H9 (cell line): ENCODE data around the gene SPAG17. TPM values are rescaled to one million over a fixed set of nuclear protein-coding genes. Genes with fewer than 3 reads are reported as not detected.

ENCODE experiments used
- DNase-seq: peaks from one replicate; pipeline ENCODE4 v3.0.0-alpha.2; 2017
- H2AFZ ChIP-seq: one replicate; pipeline ENCODE4 v1.6.1; 2013; ENCODE audit warnings: mild to moderate bottlenecking, low read length, control low read depth, moderate library complexity
- H2AK5ac ChIP-seq: 2 replicates; pipeline ENCODE4 v1.6.1; 2013; ENCODE audit warnings: low read length, control low read depth, mixed read lengths; ENCODE audit not compliant: insufficient read length
- H2BK120ac ChIP-seq: one replicate; pipeline ENCODE4 v1.6.1; 2013; ENCODE audit warnings: low read depth, mild to moderate bottlenecking, low read length, control low read depth, inconsistent platforms; ENCODE audit not compliant: poor library complexity, severe bottlenecking
- H2BK12ac ChIP-seq: 2 replicates; pipeline ENCODE4 v1.6.1; 2013; ENCODE audit warnings: low read length, control low read depth, mixed read lengths, low read depth; ENCODE audit not compliant: insufficient read length
- H2BK15ac ChIP-seq: 2 replicates; pipeline ENCODE4 v1.6.1; 2013; ENCODE audit warnings: low read depth, low read length, control low read depth
- H2BK20ac ChIP-seq: one replicate; pipeline ENCODE4 v1.6.1; 2013; ENCODE audit warnings: low read depth, mild to moderate bottlenecking, low read length, control low read depth, inconsistent platforms; ENCODE audit not compliant: poor library complexity, severe bottlenecking
- H2BK5ac ChIP-seq: 2 replicates; pipeline ENCODE4 v1.6.1; 2013; ENCODE audit warnings: low read length, control low read depth, mixed read lengths; ENCODE audit not compliant: insufficient read length
- H3K14ac ChIP-seq: 2 replicates; pipeline ENCODE4 v1.6.1; 2013; ENCODE audit warnings: low read length, control low read depth; ENCODE audit not compliant: insufficient read depth
- H3K18ac ChIP-seq: 2 replicates; pipeline ENCODE4 v1.6.1; 2013; ENCODE audit warnings: low read depth, mild to moderate bottlenecking, mixed read lengths, low read length, control low read depth; ENCODE audit not compliant: insufficient read length
- H3K23ac ChIP-seq: 2 replicates; pipeline ENCODE4 v1.6.1; 2013; ENCODE audit warnings: low read length, control low read depth, mixed read lengths, low read depth; ENCODE audit not compliant: insufficient read length
- H3K23me2 ChIP-seq: 2 replicates; pipeline ENCODE4 v1.6.1; 2013; ENCODE audit warnings: low read depth, mild to moderate bottlenecking, mixed read lengths, low read length, control low read depth; ENCODE audit not compliant: insufficient read length, poor library complexity, severe bottlenecking
- H3K27ac ChIP-seq: 2 replicates; pipeline ENCODE4 v1.5.1; 2013; ENCODE audit warnings: low read length, control low read depth, mixed read lengths, low read depth; ENCODE audit not compliant: insufficient read length
- H3K27me3 ChIP-seq: 2 replicates; pipeline ENCODE4 v1.6.1; 2013; ENCODE audit warnings: low read length, control low read depth, inconsistent platforms; ENCODE audit not compliant: insufficient read depth
- H3K4ac ChIP-seq: 2 replicates; pipeline ENCODE4 v1.6.1; 2013; ENCODE audit warnings: low read depth, mild to moderate bottlenecking, control low read depth, inconsistent platforms, low read length, moderate library complexity
- H3K4me1 ChIP-seq: 2 replicates; pipeline ENCODE4 v1.6.1; 2013; ENCODE audit warnings: low read length, control low read depth, inconsistent platforms; ENCODE audit not compliant: insufficient read depth
- H3K4me2 ChIP-seq: 2 replicates; pipeline ENCODE4 v1.6.1; 2013; ENCODE audit warnings: low read length, control low read depth, mixed read lengths; ENCODE audit not compliant: insufficient read length, insufficient read depth
- H3K56ac ChIP-seq: 2 replicates; pipeline ENCODE4 v1.6.1; 2013; ENCODE audit warnings: low read depth, mild to moderate bottlenecking, mixed read lengths, low read length, control low read depth; ENCODE audit not compliant: insufficient read length
- H3K79me1 ChIP-seq: 2 replicates; pipeline ENCODE4 v1.6.1; 2013; ENCODE audit warnings: low read depth, mild to moderate bottlenecking, moderate library complexity, low read length, control low read depth, inconsistent platforms; ENCODE audit not compliant: insufficient read depth, poor library complexity, severe bottlenecking
- H3K79me2 ChIP-seq: 2 replicates; pipeline ENCODE4 v1.6.1; 2013; ENCODE audit warnings: low read length, control low read depth, inconsistent platforms; ENCODE audit not compliant: insufficient read depth
- H3K9ac ChIP-seq: 2 replicates; pipeline ENCODE4 v1.6.1; 2013; ENCODE audit warnings: low read length, control low read depth, mixed read lengths; ENCODE audit not compliant: insufficient read length; ENCODE audit errors: extremely low read depth
- H3K9me3 ChIP-seq: one replicate; pipeline ENCODE4 v1.6.1; 2013; ENCODE audit warnings: low read depth, low read length, inconsistent platforms; ENCODE audit not compliant: control insufficient read depth
- H3T11ph ChIP-seq: one replicate; pipeline ENCODE4 v1.6.1; 2013; ENCODE audit warnings: mild to moderate bottlenecking, low read length, control low read depth, inconsistent platforms
- H4K20me1 ChIP-seq: one replicate; pipeline ENCODE4 v1.6.1; 2013; ENCODE audit not compliant: control insufficient read depth, insufficient read length, insufficient read depth
- H4K5ac ChIP-seq: 2 replicates; pipeline ENCODE4 v1.6.1; 2013; ENCODE audit warnings: low read depth, mild to moderate bottlenecking, mixed read lengths, low read length, control low read depth; ENCODE audit not compliant: insufficient read length
- H4K8ac ChIP-seq: replicated peaks from 2 replicates; pipeline ENCODE4 v1.6.1; 2013; ENCODE audit warnings: low read length, control low read depth, mixed read lengths, low read depth; ENCODE audit not compliant: insufficient read length
- H4K91ac ChIP-seq: 2 replicates; pipeline ENCODE4 v1.6.1; 2013; ENCODE audit warnings: low read depth, mild to moderate bottlenecking, moderate library complexity, mixed read lengths, low read length, control low read depth; ENCODE audit not compliant: insufficient read length
- H3K27ac Mint-ChIP-seq, 3 experiments: 2 replicates in 2 of 3; 3 replicates in 1 of 3; pipeline ENCODE4 v1.8.0; 2020 to 2021; ENCODE audit warnings: mixed read lengths in 3 of 3, mild to moderate bottlenecking in 1 of 3, moderate library complexity in 1 of 3
- H3K27me3 Mint-ChIP-seq: 2 replicates; pipeline ENCODE4 v1.8.0; 2021; ENCODE audit warnings: low read depth, mild to moderate bottlenecking, moderate library complexity, mixed read lengths
- H3K36me3 Mint-ChIP-seq, 3 experiments: 2 replicates in 2 of 3; 3 replicates in 1 of 3; pipeline ENCODE4 v1.8.0; 2020 to 2021; ENCODE audit warnings: low read depth in 3 of 3, mixed read lengths in 3 of 3; ENCODE audit not compliant: insufficient read depth in 1 of 3
- H3K4me1 Mint-ChIP-seq, 2 experiments: 2 replicates each; pipeline ENCODE4 v1.8.0; 2020; ENCODE audit warnings: mixed read lengths in 2 of 2
- H3K4me3 Mint-ChIP-seq, 2 experiments: 2 replicates in 1 of 2; 3 replicates in 1 of 2; pipeline ENCODE4 v1.8.0; 2020 to 2021; ENCODE audit warnings: mild to moderate bottlenecking in 2 of 2, mixed read lengths in 2 of 2, moderate library complexity in 1 of 2
- H3K9me3 Mint-ChIP-seq, 2 experiments: 2 replicates in 1 of 2; 3 replicates in 1 of 2; pipeline ENCODE4 v1.8.0; 2020; ENCODE audit warnings: mild to moderate bottlenecking in 2 of 2, mixed read lengths in 2 of 2, moderate library complexity in 1 of 2
- CTCF ChIP-seq: fragments of 200-600 bp; sonication (generic); conservative IDR thresholded peaks from 3 replicates; pipeline ENCODE4 v1.8.0; 2021; ENCODE audit warnings: antibody characterized with exemption, mild to moderate bottlenecking
- total RNA-seq: library from RNA; stranded (reverse); gene quantifications from 2 replicates; pipeline ENCODE4 v1.2.1, GENCODE V29; 2021

SPAG17 gene
- total RNA-seq, 1 experiment from 2014 or later = 0.37 TPM

GRCh38 chr1:118100686-118101514, 84.1 kb downstream of the SPAG17 start:
- H4K5ac ChIP-seq = no peak overlapping the region
- no peak overlapping the region for H2BK12ac ChIP-seq
- no peak overlapping the region for H4K8ac ChIP-seq
- no peak overlapping the region for H3K27ac ChIP-seq
- H2BK15ac ChIP-seq = no peak overlapping the region
- no peak overlapping the region for H3K14ac ChIP-seq
- no peak overlapping the region for H3K56ac ChIP-seq
- H2BK5ac ChIP-seq = no peak overlapping the region
- no peak overlapping the region for H3K4me2 ChIP-seq
- H4K91ac ChIP-seq = no peak overlapping the region
- no peak overlapping the region for H3K18ac ChIP-seq
- no peak overlapping the region for H2AFZ ChIP-seq
- H2BK120ac ChIP-seq = no peak overlapping the region
- no peak overlapping the region for H3K23ac ChIP-seq
- no peaks in the 10 kb centered on the region for H4K20me1 ChIP-seq
- DNase-seq = no peak
- H3K9me3 ChIP-seq = no peaks in the 10 kb centered on the region
- Mint-ChIP-seq H3K27ac (no peak overlapping the region), H3K4me1 (peaks cover 3 to 6% of the 10 kb centered on the region in 2 experiments; a peak in 3 of 4 replicates), H3K4me3 (no peak overlapping the region), H3K27me3 (no peaks in the 10 kb centered on the region), H3K9me3 (no peaks in the 10 kb centered on the region), H3K36me3 (no peaks in the 10 kb centered on the region)
- H2AK5ac ChIP-seq = no peak overlapping the region
- H3K79me2 ChIP-seq = no peaks in the 10 kb centered on the region
- TF ChIP-seq CTCF = no peak
- no peak overlapping the region for H3K9ac ChIP-seq
- H3K23me2 ChIP-seq = no peaks in the 10 kb centered on the region
- H3T11ph ChIP-seq = no peak overlapping the region
- H2BK20ac ChIP-seq = no peak overlapping the region
- no peaks in the 10 kb centered on the region for H3K79me1 ChIP-seq
- no peak overlapping the region for H3K4ac ChIP-seq
- no peaks in the 10 kb centered on the region; the same call in 1 of the 2 replicates for H3K4me1 ChIP-seq
- H3K27me3 ChIP-seq = no peaks in the 10 kb centered on the region
